OCI-LY1 (cell line): ENCODE data around the gene CNNM3.

ENCODE experiments used
- EZH2 ChIP-seq: fragments of 200-600 bp; sonication (generic), shearing (Covaris generic); IDR thresholded peaks from 2 replicates; pipeline ENCODE4 v1.8.0; 2017; ENCODE audit warnings: borderline replicate concordance, mixed run types, mild to moderate bottlenecking, antibody characterized with exemption, low read length, moderate library complexity, mixed read lengths
- TF ChIP-seq, protein P1 (sequence below): fragments of 200-600 bp; sonication (generic), shearing (Covaris generic); IDR thresholded peaks from 2 replicates; pipeline ENCODE4 v1.5.1; 2017; ENCODE audit warnings: mild to moderate bottlenecking, antibody characterized with exemption, low read length, moderate library complexity, mixed read lengths

DNA sequence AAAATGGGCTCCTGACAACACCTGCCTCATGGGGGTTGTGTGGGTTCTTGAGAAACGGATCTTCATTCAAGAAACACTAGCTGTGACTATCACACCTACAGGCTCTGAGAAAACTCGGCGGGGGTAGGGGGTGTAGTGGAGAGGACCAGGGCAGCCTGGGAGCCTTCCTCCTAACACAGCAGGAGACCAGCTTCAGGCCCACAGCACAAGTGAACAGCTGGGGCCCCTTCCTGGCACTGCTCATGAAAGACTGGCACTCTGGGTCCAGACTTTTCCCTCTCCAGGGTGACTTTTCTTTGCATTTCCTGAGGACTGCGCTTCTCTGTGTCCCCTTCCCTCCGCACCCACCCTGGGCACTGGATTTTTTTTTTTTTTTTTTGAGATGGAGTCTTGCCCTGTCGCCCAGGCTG lies 61.0 kb downstream of the CNNM3 start:
- TF ChIP-seq, protein P1, sequence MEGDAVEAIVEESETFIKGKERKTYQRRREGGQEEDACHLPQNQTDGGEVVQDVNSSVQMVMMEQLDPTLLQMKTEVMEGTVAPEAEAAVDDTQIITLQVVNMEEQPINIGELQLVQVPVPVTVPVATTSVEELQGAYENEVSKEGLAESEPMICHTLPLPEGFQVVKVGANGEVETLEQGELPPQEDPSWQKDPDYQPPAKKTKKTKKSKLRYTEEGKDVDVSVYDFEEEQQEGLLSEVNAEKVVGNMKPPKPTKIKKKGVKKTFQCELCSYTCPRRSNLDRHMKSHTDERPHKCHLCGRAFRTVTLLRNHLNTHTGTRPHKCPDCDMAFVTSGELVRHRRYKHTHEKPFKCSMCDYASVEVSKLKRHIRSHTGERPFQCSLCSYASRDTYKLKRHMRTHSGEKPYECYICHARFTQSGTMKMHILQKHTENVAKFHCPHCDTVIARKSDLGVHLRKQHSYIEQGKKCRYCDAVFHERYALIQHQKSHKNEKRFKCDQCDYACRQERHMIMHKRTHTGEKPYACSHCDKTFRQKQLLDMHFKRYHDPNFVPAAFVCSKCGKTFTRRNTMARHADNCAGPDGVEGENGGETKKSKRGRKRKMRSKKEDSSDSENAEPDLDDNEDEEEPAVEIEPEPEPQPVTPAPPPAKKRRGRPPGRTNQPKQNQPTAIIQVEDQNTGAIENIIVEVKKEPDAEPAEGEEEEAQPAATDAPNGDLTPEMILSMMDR: no peak
- no peak for TF ChIP-seq EZH2
